GM19238 (cell line): ENCODE measurements around the gene CYP1B1.
"Not testable (repeated sequence)": the region's sequence is repeated elsewhere in the genome, so short reads cannot be mapped to it uniquely, and the experiment has no call there.

Experiments
- DNase-seq: peaks from one replicate; pipeline ENCODE4 v3.0.0; 2011; ENCODE audit warnings: low spot score; ENCODE audit not compliant: insufficient read length

Gene CYP1B1

GRCh38 chr2:38075507-38076151, at the start of gene CYP1B1:
CYP1B1 (minus strand) TSS chr2:38076151; CDS start chr2:38075388, 763 bp downstream.
- DNase-seq: no peak

GRCh38 chr2:38125007-38125406, 49.1 kb upstream of the CYP1B1 start:
- no peak for DNase-seq

- no peak for DNase-seq
Measured at GRCh38 chr2:38123911-38124310, 48.0 kb upstream of the CYP1B1 start.

GRCh38 chr2:38122344-38122743, 46.4 kb upstream of the CYP1B1 start:
- no peak for DNase-seq

GRCh38 chr2:38121481-38121880, 45.5 kb upstream of the CYP1B1 start:
- no peak for DNase-seq

- DNase-seq: no peak
Measured at GRCh38 chr2:38120829-38121228, 44.9 kb upstream of the CYP1B1 start.

- DNase-seq: no peak
Measured at GRCh38 chr2:38120264-38120592, 44.3 kb upstream of the CYP1B1 start.

- DNase-seq: no peak
Measured at GRCh38 chr2:38116762-38117161, 40.8 kb upstream of the CYP1B1 start.

GRCh38 chr2:38115216-38116032, 39.5 kb upstream of the CYP1B1 start:
- peak; percentile 51 for DNase-seq

GRCh38 chr2:38113981-38114708, 38.2 kb upstream of the CYP1B1 start:
- no peak for DNase-seq

GRCh38 chr2:38113051-38113450, 37.1 kb upstream of the CYP1B1 start:
- no peak for DNase-seq

- not testable (repeated sequence) for DNase-seq
Measured at GRCh38 chr2:38111350-38111749, 35.4 kb upstream of the CYP1B1 start.

- no peak for DNase-seq
Measured at GRCh38 chr2:38109732-38110181, 33.8 kb upstream of the CYP1B1 start.

- DNase-seq: no peak
Measured at GRCh38 chr2:38108907-38109731, 33.2 kb upstream of the CYP1B1 start.

- DNase-seq: no peak
Measured at GRCh38 chr2:38107738-38108410, 31.9 kb upstream of the CYP1B1 start.

GRCh38 chr2:38106405-38107094, 30.6 kb upstream of the CYP1B1 start:
- no peak for DNase-seq

GRCh38 chr2:38105922-38106321, 30.0 kb upstream of the CYP1B1 start:
- DNase-seq: no peak

- DNase-seq: no peak
Measured at GRCh38 chr2:38104598-38104997, 28.6 kb upstream of the CYP1B1 start.

GRCh38 chr2:38100328-38100727, 24.4 kb upstream of the CYP1B1 start:
- no peak for DNase-seq
